HepG2 (cell line): ENCODE measurements around the gene CCDC142. TPM values are rescaled to one million over a fixed set of nuclear protein-coding genes. Genes with fewer than 3 reads are reported as not detected.

Source experiments
- KIAA2018 ChIP-seq: sonication (generic); formaldehyde crosslinking; IDR thresholded peaks from 2 replicates; pipeline ENCODE4 v1.5.0; 2020; ENCODE audit warnings: mild to moderate bottlenecking, missing genetic modification reagents, borderline replicate concordance
- MED1 ChIP-seq: sonication (generic); formaldehyde crosslinking; IDR thresholded peaks from 2 replicates; pipeline ENCODE4 v1.4.0; 2020; ENCODE audit warnings: missing genetic modification reagents
- NFIB ChIP-seq: sonication (generic); formaldehyde crosslinking; IDR thresholded peaks from 2 replicates; pipeline ENCODE4 v1.9.0; 2021; ENCODE audit warnings: missing genetic modification reagents, mild to moderate bottlenecking, borderline replicate concordance
- TIGD3 ChIP-seq: sonication (generic); formaldehyde crosslinking; IDR thresholded peaks from 2 replicates; pipeline ENCODE4 v1.5.1; 2020; ENCODE audit warnings: mild to moderate bottlenecking, missing genetic modification reagents, borderline replicate concordance
- ZBTB25 ChIP-seq: IDR thresholded peaks from 2 replicates; pipeline ENCODE4 v1.6.1; 2018; ENCODE audit warnings: missing genetic modification reagents
- ZBTB44 ChIP-seq: sonication (generic); formaldehyde crosslinking; IDR thresholded peaks from 2 replicates; pipeline ENCODE4 v1.4.0; 2020; ENCODE audit warnings: missing genetic modification reagents
- ZFP37 ChIP-seq: sonication (generic); formaldehyde crosslinking; IDR thresholded peaks from 2 replicates; pipeline ENCODE4 v1.4.0; 2020; ENCODE audit warnings: missing genetic modification reagents, borderline replicate concordance
- ZNF382 ChIP-seq: sonication (generic); formaldehyde crosslinking; IDR thresholded peaks from 2 replicates; pipeline ENCODE4 v1.5.0; 2020; ENCODE audit warnings: missing genetic modification reagents, mild to moderate bottlenecking, borderline replicate concordance
- ZNF510 ChIP-seq: sonication (generic); formaldehyde crosslinking; IDR thresholded peaks from 2 replicates; pipeline ENCODE4 v1.4.0; 2020; ENCODE audit warnings: low read depth, mild to moderate bottlenecking, missing genetic modification reagents
- ZNF639 ChIP-seq: conservative IDR thresholded peaks from 2 replicates; pipeline ENCODE4 v1.6.1; 2018; ENCODE audit warnings: missing genetic modification reagents
- ZNF703 ChIP-seq: sonication (generic); formaldehyde crosslinking; IDR thresholded peaks from 2 replicates; pipeline ENCODE4 v1.5.1; 2020; ENCODE audit warnings: missing genetic modification reagents, mild to moderate bottlenecking, moderate library complexity, borderline replicate concordance
- ZNF704 ChIP-seq: sonication (generic); formaldehyde crosslinking; IDR thresholded peaks from 2 replicates; pipeline ENCODE4 v1.8.1; 2023; ENCODE audit warnings: mild to moderate bottlenecking, inconsistent platforms, moderate library complexity, missing genetic modification reagents, borderline replicate concordance
- polyA plus RNA-seq, 8 experiments: library from polyadenylated mRNA; depleted of rRNA in 3 of 8; stranded (reverse) in 7 of 8; unstranded in 1 of 8; fragments of >200 nt; fragmentation: Illumina TruSeq in 4 of 8; extraction: Trizol in 4 of 8; gene quantifications; 2 replicates each; pipeline versions ENCODE4 v1.2.1 to v1.2.3, GENCODE V29; 2011 to 2016; ENCODE audit warnings: low read depth in 4 of 8, missing spikeins in 1 of 8, mixed read lengths in 1 of 8; ENCODE audit not compliant: insufficient read depth in 1 of 8
- total RNA-seq, 5 experiments: library from RNA; depleted of rRNA; stranded (reverse); fragments of >200 nt; fragmentation: Illumina TruSeq; extraction: Trizol; gene quantifications; 2 replicates each; pipeline ENCODE4 v1.2.3, GENCODE V29; 2016; ENCODE audit warnings: low read depth in 1 of 5

Gene CCDC142
- total and polyA plus RNA-seq, 2 of the 13 experiments (the other 11 are each of a cell fraction or from before 2014, with no cell fraction given): 14.7 to 30.4 TPM

GRCh38 chr2:74458132-74458937 lies 24.5 kb downstream of the CCDC142 start, which contains the start of gene WBP1 (continued):
- TF ChIP-seq KIAA2018 (CRISPR knock-in tag): no peak
- no peak for TF ChIP-seq ZBTB44 (CRISPR knock-in tag)
- TF ChIP-seq ZNF639 (CRISPR knock-in tag): no peak
- no peak for TF ChIP-seq ZNF703
- no peak; the same call in 1 of the 2 replicates for TF ChIP-seq ZNF510 (CRISPR knock-in tag)
- no peak for TF ChIP-seq ZNF382 (CRISPR knock-in tag)
- no peak for TF ChIP-seq ZNF704 (CRISPR knock-in tag)
- 0 out of 2 replicates have a peak, but pooled peaks have one; percentile 47 for TF ChIP-seq ZFP37 (CRISPR knock-in tag)
- no peak for TF ChIP-seq NFIB (CRISPR knock-in tag)
- no peak for TF ChIP-seq ZBTB25
- TF ChIP-seq TIGD3 (CRISPR knock-in tag): no peak
- peak; percentile 4; the same call in 1 of the 2 replicates for TF ChIP-seq MED1 (CRISPR knock-in tag)
